LNCaP clone FGC (cell line): ENCODE results near the gene VPS16.

ENCODE experiments used
- DNase-seq: peaks from one replicate; pipeline ENCODE4 v3.0.0-alpha.2; 2011; ENCODE audit warnings: low read depth
- H3K4me3 ChIP-seq: 2 replicates; pipeline ENCODE4 v1.5.1; 2011; ENCODE audit warnings: mild to moderate bottlenecking, low read depth, low read length, control low read depth
- CTCF ChIP-seq: IDR thresholded peaks from 2 replicates; pipeline ENCODE4 v1.5.1; 2012; ENCODE audit warnings: mild to moderate bottlenecking; ENCODE audit not compliant: control insufficient read depth, insufficient read depth; ENCODE audit errors: extremely low read depth

The VPS16 gene

DNA sequence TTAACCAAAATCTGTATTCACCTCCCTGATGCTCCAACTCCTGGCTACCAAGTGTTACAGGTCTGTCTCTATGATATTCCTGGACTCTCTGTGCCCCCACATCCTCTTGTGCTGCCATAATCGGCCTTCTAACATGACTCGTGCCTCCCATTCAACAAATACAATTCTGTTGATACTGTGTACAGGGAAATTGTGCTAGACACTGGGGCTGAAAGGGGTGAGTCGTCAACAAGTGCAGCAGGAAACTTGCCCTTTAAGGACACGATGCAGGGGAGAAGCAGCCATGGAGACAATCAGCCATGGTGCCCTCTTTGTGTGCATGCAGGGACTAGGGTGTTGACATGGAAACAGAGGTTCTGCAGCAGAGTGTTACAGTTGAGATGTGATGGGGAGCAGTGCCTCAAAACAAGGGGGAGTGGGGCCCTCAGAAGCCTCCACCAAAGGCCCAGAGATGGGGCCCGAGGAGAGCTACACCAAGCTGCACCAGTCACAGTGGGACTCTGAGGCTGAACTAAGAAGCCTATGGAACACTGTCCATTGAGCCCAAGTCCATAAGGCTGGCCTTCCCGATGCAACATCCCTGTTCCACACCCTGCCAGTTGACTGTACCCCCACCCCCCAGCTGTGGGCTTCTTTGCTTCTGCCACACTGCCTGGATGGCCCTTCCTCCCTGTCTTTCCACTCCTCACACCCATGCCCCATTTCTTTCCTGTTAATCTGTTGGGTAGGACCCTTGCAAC is 3.2 kb upstream of the VPS16 start:
- TF ChIP-seq CTCF: no peak
- DNase-seq: no peak
- H3K4me3 ChIP-seq: no peak overlapping the region

DNA sequence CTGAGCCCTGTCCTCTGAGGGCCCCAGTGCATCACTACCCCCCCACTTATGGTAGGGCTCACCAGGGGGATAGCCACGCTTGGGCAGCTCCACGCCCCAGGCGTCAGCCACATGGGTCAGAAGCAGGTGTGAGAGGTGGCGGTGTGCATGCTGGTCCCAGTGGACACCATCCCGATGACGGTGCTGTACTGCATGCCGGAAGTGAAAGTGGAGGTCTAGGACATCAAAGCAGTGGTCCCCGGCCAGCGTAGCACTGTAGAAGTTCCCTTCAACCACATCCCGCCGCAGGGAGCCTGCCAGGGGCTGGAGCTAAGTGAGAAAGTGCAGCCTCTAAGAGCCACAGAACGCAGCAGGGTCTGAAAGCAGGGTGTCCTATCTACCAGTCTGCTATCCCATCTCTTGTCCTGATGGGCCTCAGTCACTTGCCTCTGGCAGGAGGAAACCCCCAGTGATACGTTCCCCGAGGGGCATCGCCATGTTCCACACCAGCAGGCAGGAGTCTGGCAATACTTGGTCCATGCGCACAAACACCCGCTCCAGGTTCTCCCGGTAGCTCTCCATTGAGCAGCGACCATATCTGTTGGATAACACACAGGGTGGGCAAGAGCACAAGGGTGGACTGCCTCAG is 2.3 kb upstream of the VPS16 start:
- DNase-seq: no peak
- no peak for TF ChIP-seq CTCF
- no peak overlapping the region for H3K4me3 ChIP-seq

- no peak for TF ChIP-seq CTCF
- no peak overlapping the region; the same call in 1 of the 2 replicates for H3K4me3 ChIP-seq
- DNase-seq: no peak
Measured at GRCh38 chr20:2838847-2839671, 1.5 kb upstream of the VPS16 start.

DNA sequence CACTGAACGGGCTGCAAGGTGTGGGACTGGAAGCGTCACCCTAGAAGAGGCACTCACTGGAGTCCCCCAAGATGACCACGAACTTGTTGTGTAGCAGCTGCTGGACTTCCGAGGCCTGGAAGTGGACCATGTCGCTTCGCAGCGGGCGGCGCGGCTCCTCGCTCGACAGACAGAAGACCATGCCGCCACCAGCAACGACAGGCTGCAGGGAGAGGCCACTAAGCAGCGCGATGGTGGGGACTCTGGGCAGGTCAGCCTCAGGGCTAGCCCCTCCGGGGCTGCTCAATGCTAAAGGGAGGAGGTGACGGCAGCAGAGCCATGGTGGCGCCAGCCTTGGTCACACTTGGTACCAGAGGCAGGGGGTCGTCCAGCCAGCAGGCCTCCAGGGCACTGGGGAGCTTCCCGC is 810 bp upstream of the VPS16 start:
- H3K4me3 ChIP-seq: peak overlapping the region; percentile 82
- no peak for DNase-seq
- no peak for TF ChIP-seq CTCF

DNA sequence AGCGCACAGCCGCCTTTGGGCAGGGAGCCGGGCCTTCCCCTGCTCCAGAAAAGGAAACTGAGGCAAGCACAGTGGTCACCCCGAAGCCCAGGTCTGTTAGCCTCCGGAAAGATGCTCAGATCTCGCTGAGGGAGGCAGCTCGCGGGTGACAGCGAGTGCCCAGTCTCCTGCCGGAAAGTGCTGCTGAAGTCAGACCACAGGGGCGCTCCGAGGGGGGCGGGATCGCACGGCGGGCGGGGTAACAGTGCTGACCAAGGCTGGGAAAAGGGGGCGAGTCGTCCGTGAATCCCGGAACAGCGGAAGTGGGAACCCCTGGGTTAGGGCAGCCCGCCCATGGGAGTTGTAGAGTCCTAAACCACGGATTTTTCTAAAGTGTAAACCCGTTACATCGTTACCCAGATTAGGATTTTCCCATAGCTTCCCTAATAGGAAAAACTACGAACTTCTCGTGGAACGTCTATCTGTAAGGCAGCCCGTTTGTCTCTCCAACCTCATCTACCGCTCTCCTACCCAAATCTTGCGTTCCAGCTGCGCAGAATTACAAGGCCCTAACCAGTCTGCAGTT is 504 bp downstream of the VPS16 start:
- H3K4me3 ChIP-seq: peak overlapping the region; percentile 82
- DNase-seq: no peak
- no peak for TF ChIP-seq CTCF

DNA sequence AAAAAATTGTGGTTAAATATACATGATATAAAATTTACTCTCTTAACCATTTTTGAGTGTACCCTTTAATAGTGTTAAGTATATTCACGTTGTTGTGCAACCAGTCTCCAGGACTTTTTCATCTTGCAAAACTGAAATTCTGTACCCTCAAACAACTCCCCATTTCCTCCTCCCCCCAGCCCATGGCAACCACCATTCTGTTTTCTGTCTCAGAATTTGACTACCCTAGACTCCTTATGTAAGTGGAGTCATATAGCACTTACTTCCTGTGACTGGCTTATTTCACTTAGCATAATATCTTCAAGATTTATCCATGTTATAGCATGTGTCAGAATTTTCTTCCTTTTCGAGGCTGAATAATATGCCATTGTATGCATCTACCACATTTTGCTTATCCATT is 5.1 kb downstream of the VPS16 start:
- DNase-seq: no peak
- no peak for TF ChIP-seq CTCF
- H3K4me3 ChIP-seq: no peak overlapping the region
